HFFc6 (cell line): ENCODE results near the gene CIDEA. TPM values are rescaled to one million over a fixed set of nuclear protein-coding genes. Genes with fewer than 3 reads are reported as not detected.

Source experiments
- DNase-seq: peaks from one replicate; pipeline ENCODE4 v3.0.0-alpha.2; 2018
- H3K27ac Mint-ChIP-seq: 2 replicates; pipeline ENCODE4 v1.8.0; 2020; ENCODE audit warnings: mild to moderate bottlenecking, mixed read lengths
- H3K27me3 Mint-ChIP-seq: 2 replicates; pipeline ENCODE4 v1.8.0; 2021; ENCODE audit warnings: mild to moderate bottlenecking, moderate library complexity, mixed read lengths; ENCODE audit not compliant: insufficient read depth
- H3K36me3 Mint-ChIP-seq: 2 replicates; pipeline ENCODE4 v1.8.0; 2021; ENCODE audit warnings: low read depth, mixed read lengths
- H3K4me1 Mint-ChIP-seq: 2 replicates; pipeline ENCODE4 v1.8.0; 2020; ENCODE audit warnings: low read depth, mixed read lengths
- H3K4me3 Mint-ChIP-seq: 2 replicates; pipeline ENCODE4 v1.8.0; 2020; ENCODE audit warnings: mild to moderate bottlenecking, moderate library complexity, mixed read lengths
- H3K9me3 Mint-ChIP-seq: 2 replicates; pipeline ENCODE4 v1.8.0; 2020; ENCODE audit warnings: mild to moderate bottlenecking, mixed read lengths
- CTCF ChIP-seq: fragments of 200-600 bp; sonication (generic); IDR thresholded peaks from 2 replicates; pipeline ENCODE4 v1.5.0; 2021; ENCODE audit warnings: antibody characterized with exemption, mild to moderate bottlenecking
- total RNA-seq, 6 experiments: library from RNA; stranded (reverse); fragmentation: NEBNext Ultra II Directional; extraction: Animal tissue kit (Norgen Biotek cat#: 25700); gene quantifications; 2 replicates in 1 of 6; 3 replicates in 5 of 6; pipeline ENCODE4 v1.2.3, GENCODE V29; 2021

The CIDEA gene
- total RNA-seq, 6 experiments from 2014 or later = not detected

- H3K4me1 Mint-ChIP-seq = peaks cover 80% of the 10 kb centered on the region
- peak; percentile 29 for DNase-seq
- peak overlapping the region; percentile 80 for H3K4me3 Mint-ChIP-seq
- no peak for TF ChIP-seq CTCF
- peaks cover 5% of the 10 kb centered on the region; the same call in 1 of the 2 replicates for H3K27me3 Mint-ChIP-seq
- no peaks in the 10 kb centered on the region for H3K9me3 Mint-ChIP-seq
- H3K27ac Mint-ChIP-seq = peak overlapping the region; percentile 99
- H3K36me3 Mint-ChIP-seq = peaks cover 17% of the 10 kb centered on the region; the same call in 1 of the 2 replicates
Measured at GRCh38 chr18:12281861-12282260, 27.7 kb downstream of the CIDEA start.

DNA sequence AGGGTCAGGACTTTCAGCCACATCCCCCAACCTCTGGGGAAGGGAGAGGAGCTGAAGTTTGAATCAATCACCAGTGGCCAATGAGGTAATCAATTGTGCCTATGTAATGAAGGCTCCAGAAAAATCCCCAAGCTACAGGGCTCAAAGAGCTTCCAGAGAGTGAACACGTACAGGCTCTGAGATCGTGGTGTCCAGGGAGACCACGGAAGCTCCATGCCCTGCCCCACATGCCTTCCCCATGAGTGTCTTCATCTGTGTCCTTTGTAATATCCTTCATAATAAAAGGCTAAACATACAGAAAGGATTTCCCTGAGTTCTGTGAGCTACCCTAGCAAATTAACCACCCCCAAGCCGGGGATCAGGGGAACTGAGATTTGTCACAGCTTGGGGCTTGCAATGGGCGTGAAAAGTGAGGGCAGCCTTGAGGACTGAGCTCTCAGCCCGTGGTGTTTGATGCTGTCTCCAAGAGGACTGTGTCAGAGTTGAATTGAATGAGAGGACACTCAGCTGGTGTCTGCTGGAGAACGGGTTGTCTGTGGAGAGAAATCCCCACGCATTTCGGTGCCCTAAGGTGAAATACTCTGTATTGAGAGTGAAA is 28.4 kb downstream of the CIDEA start:
- H3K27ac Mint-ChIP-seq = peak overlapping the region; percentile 99
- H3K27me3 Mint-ChIP-seq = peaks cover 5% of the 10 kb centered on the region; the same call in 1 of the 2 replicates

GRCh38 chr18:12283256-12283655 is 29.1 kb downstream of the CIDEA start:
- Mint-ChIP-seq H3K27ac (peak overlapping the region; percentile 99), H3K9me3 (no peaks in the 10 kb centered on the region), H3K4me1 (peaks cover 72% of the 10 kb centered on the region), H3K27me3 (peaks cover 5% of the 10 kb centered on the region; the same call in 1 of the 2 replicates), H3K36me3 (peaks cover 17% of the 10 kb centered on the region; the same call in 1 of the 2 replicates), H3K4me3 (peak overlapping the region; percentile 80)
- peak; percentile 40 for DNase-seq
- TF ChIP-seq CTCF = peak; percentile 76

More for the DNA sequence above, 28.4 kb downstream of the CIDEA start:
- H3K9me3 Mint-ChIP-seq = no peaks in the 10 kb centered on the region
- TF ChIP-seq CTCF = no peak
- peak; percentile 93 for DNase-seq
- peaks cover 73% of the 10 kb centered on the region for H3K4me1 Mint-ChIP-seq
- peak overlapping the region; percentile 80 for H3K4me3 Mint-ChIP-seq
- H3K36me3 Mint-ChIP-seq = peaks cover 17% of the 10 kb centered on the region; the same call in 1 of the 2 replicates

DNA sequence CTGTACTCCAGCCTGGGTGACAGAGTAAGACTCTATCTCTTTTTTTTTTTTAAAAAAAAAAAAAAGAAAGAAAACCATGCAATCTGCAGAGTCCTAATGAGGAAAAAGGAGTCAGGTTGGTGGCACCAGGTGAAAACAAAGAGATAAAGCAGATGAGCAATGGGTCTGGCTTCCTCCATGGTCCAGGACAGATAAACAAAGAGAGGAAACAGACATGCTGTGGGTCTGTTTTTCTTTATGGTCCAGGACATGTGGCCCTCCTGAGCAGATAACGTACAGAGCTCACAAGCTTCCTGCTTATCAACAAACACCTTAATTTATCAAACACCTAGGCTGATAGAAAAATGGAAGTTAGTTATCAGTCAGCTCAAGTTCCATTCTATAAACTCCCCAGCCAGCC is 29.5 kb downstream of the CIDEA start:
- Mint-ChIP-seq H3K27ac (peak overlapping the region; percentile 99), H3K4me3 (no peak overlapping the region), H3K27me3 (peaks cover 4% of the 10 kb centered on the region; the same call in 1 of the 2 replicates), H3K9me3 (no peaks in the 10 kb centered on the region), H3K4me1 (peaks cover 72% of the 10 kb centered on the region), H3K36me3 (peaks cover 17% of the 10 kb centered on the region; the same call in 1 of the 2 replicates)
- no peak for TF ChIP-seq CTCF
- no peak for DNase-seq

- no peak for DNase-seq
- Mint-ChIP-seq H3K4me3 (peak overlapping the region; percentile 90), H3K27me3 (no peaks in the 10 kb centered on the region), H3K9me3 (no peaks in the 10 kb centered on the region), H3K4me1 (peaks cover 53% of the 10 kb centered on the region), H3K27ac (peak overlapping the region; percentile 98), H3K36me3 (peaks cover 4% of the 10 kb centered on the region; the same call in 1 of the 2 replicates)
- no peak for TF ChIP-seq CTCF
Measured at GRCh38 chr18:12287131-12287681, 33.0 kb downstream of the CIDEA start.
